A549 (cell line): ENCODE results near the gene CCNA1. TPM values are rescaled to one million over a fixed set of nuclear protein-coding genes. Genes with fewer than 3 reads are reported as not detected.

Source experiments
- ATAC-seq, 2 experiments: fragments of 200-7000 bp in 1 of 2; fragments of >200 bp in 1 of 2; cut with Nextera tagmentation in 1 of 2; cut with Tn5 transposase in 1 of 2; 3 replicates each; pipeline versions ENCODE4 v1.8.0 to v1.9.1; 2018 to 2020; ENCODE audit warnings: mild to moderate bottlenecking in 1 of 2, moderate library complexity in 1 of 2
- CTCF ChIA-PET: fragments of 300-600 bp; sonication (Branson Sonifier 250); formaldehyde crosslinking; extraction: SDS; loops from one replicate; lab custom pipeline; 2021; ENCODE audit warnings: antibody characterized with exemption, inconsistent platforms; lab: Yijun Ruan, JAX
- POLR2A ChIA-PET: fragments of 350-600 bp; formaldehyde crosslinking; extraction: SDS; loops from one replicate; lab custom pipeline; 2021; ENCODE audit warnings: antibody characterized with exemption, inconsistent platforms; lab: Yijun Ruan, JAX
- DNase-seq, 2 experiments: peaks; one replicate each; pipeline versions ENCODE4 v3.0.0 to v3.0.0-alpha.2; 2011 to 2016; ENCODE audit warnings: low read depth in 1 of 2, low spot score in 1 of 2
- FAIRE-seq: peaks from 2 replicates; lab custom pipeline; 2011; peaks lifted over from hg19 to GRCh38; lab: Jason Lieb, UNC
- H3K27ac ChIP-seq, 2 experiments: fragments of >200 bp; sonication (Bioruptor Twin); formaldehyde crosslinking; 3 replicates each; pipeline ENCODE4 v1.5.1; 2016 to 2017
- H3K4me1 ChIP-seq: fragments of >200 bp; sonication (Bioruptor Twin); formaldehyde crosslinking; 3 replicates; pipeline ENCODE4 v1.6.1; 2016
- H3K4me2 ChIP-seq: fragments of >200 bp; sonication (Bioruptor Twin); formaldehyde crosslinking; 3 replicates; pipeline ENCODE4 v1.6.1; 2016
- H3K4me3 ChIP-seq: fragments of >200 bp; sonication (Bioruptor Twin); formaldehyde crosslinking; 3 replicates; pipeline ENCODE4 v1.5.1; 2016
- H3K9me3 ChIP-seq: fragments of >200 bp; sonication (Bioruptor Twin); formaldehyde crosslinking; 3 replicates; pipeline ENCODE4 v1.6.1; 2016
- CBX8 ChIP-seq: fragments of 200-600 bp; sonication (generic); IDR thresholded peaks from 2 replicates; pipeline ENCODE4 v1.6.1; 2016
- CHD2 ChIP-seq: fragments of 150-350 bp; IDR thresholded peaks from 2 replicates; pipeline ENCODE4 v1.6.1; 2014; ENCODE audit warnings: low read length; ENCODE audit not compliant: partially characterized antibody
- CHD4 ChIP-seq: fragments of 200-600 bp; sonication (generic); IDR thresholded peaks from 2 replicates; pipeline ENCODE4 v1.6.1; 2016; ENCODE audit warnings: antibody characterized with exemption, mild to moderate bottlenecking, borderline replicate concordance
- GATA3 ChIP-seq: IDR thresholded peaks from 2 replicates; pipeline ENCODE4 v1.6.1; 2012; ENCODE audit warnings: borderline replicate concordance
- HDAC2 ChIP-seq: fragments of 200-600 bp; sonication (generic); IDR thresholded peaks from 2 replicates; pipeline ENCODE4 v1.6.1; 2016
- HES2 ChIP-seq: fragments of >200 bp; sonication (Bioruptor Twin); formaldehyde crosslinking; IDR thresholded peaks from 2 replicates; pipeline ENCODE4 v1.6.1; 2016
- HMGXB4 ChIP-seq: fragments of 250-450 bp; sonication (Bioruptor Pico); IDR thresholded peaks from 2 replicates; pipeline ENCODE4 v1.5.0; 2021; ENCODE audit warnings: mild to moderate bottlenecking, moderate library complexity, borderline replicate concordance
- HOXA7 ChIP-seq: fragments of 250-450 bp; sonication (Bioruptor Pico); IDR thresholded peaks from 2 replicates; pipeline ENCODE4 v1.5.0; 2020; ENCODE audit warnings: mild to moderate bottlenecking, moderate library complexity
- HOXB13 ChIP-seq: fragments of 250-450 bp; sonication (Bioruptor Pico); IDR thresholded peaks from 2 replicates; pipeline ENCODE4 v1.5.0; 2020; ENCODE audit warnings: low read depth, mild to moderate bottlenecking, moderate library complexity
- JUNB ChIP-seq: fragments of >200 bp; sonication (Bioruptor Twin); formaldehyde crosslinking; IDR thresholded peaks from 2 replicates; pipeline ENCODE4 v1.6.1; 2016
- MAFK ChIP-seq: fragments of 450-650 bp; IDR thresholded peaks from 2 replicates; pipeline ENCODE4 v1.6.1; 2014; ENCODE audit not compliant: partially characterized antibody
- NR3C1 ChIP-seq: fragments of >200 bp; sonication (Bioruptor Twin); formaldehyde crosslinking; IDR thresholded peaks from 3 replicates; pipeline ENCODE4 v1.6.1; 2017
- PHF8 ChIP-seq: fragments of 200-600 bp; sonication (generic); IDR thresholded peaks from 2 replicates; pipeline ENCODE4 v1.6.1; 2016; ENCODE audit warnings: low read depth, mild to moderate bottlenecking, antibody characterized with exemption, moderate library complexity, borderline replicate concordance
- POLR2A ChIP-seq: IDR thresholded peaks from 2 replicates; pipeline ENCODE4 v1.6.1; 2012; ENCODE audit warnings: mild to moderate bottlenecking, low read length
- REST ChIP-seq: fragments of 200-600 bp; sonication (generic); IDR thresholded peaks from 2 replicates; pipeline ENCODE4 v1.6.1; 2016; ENCODE audit warnings: antibody characterized with exemption, mild to moderate bottlenecking, moderate library complexity
- RNF2 ChIP-seq: fragments of 200-600 bp; sonication (generic); IDR thresholded peaks from 2 replicates; pipeline ENCODE4 v1.6.1; 2016; ENCODE audit warnings: low read depth, mild to moderate bottlenecking, antibody characterized with exemption, moderate library complexity, borderline replicate concordance
- SMC3 ChIP-seq: fragments of >200 bp; sonication (Bioruptor Twin); formaldehyde crosslinking; IDR thresholded peaks from 3 replicates; pipeline ENCODE4 v1.6.1; 2018; ENCODE audit warnings: inconsistent platforms
- TFCP2L1 ChIP-seq: fragments of 250-450 bp; sonication (Bioruptor Pico); IDR thresholded peaks from 2 replicates; pipeline ENCODE4 v1.5.0; 2021; ENCODE audit warnings: mild to moderate bottlenecking
- USF2 ChIP-seq: fragments of 450-650 bp; IDR thresholded peaks from 2 replicates; pipeline ENCODE4 v1.6.1; 2014; ENCODE audit warnings: antibody characterized with exemption
- ZSCAN20 ChIP-seq: fragments of 250-450 bp; sonication (Bioruptor Pico); IDR thresholded peaks from 2 replicates; pipeline ENCODE4 v1.8.0; 2022; ENCODE audit warnings: mild to moderate bottlenecking, moderate library complexity
- WGBS: methylation state at CpG from one replicate; pipeline ENCODE4 v1.1.6; 2017; ENCODE audit errors: missing lambda C conversion rate; 5-methylcytosine and 5-hydroxymethylcytosine counted together
- polyA plus RNA-seq, 4 experiments: library from polyadenylated mRNA; depleted of rRNA in 3 of 4; stranded (reverse); fragments of >200 nt; fragmentation: RNase III in 1 of 4; extraction: RNeasy Plus Mini Kit Qiagen cat#74134 plus additional on column Dnase treatment in 1 of 4; gene quantifications; 2 replicates in 3 of 4; 3 replicates in 1 of 4; pipeline ENCODE4 v1.2.3, GENCODE V29; 2011 to 2017
- TF ChIP-seq, protein P1 (sequence below): fragments of 150-350 bp; IDR thresholded peaks from 2 replicates; pipeline ENCODE4 v1.6.1; 2014; ENCODE audit warnings: low read depth, mild to moderate bottlenecking, low read length
- TF ChIP-seq, protein P2 (sequence below): fragments of >200 bp; sonication (Bioruptor Twin); formaldehyde crosslinking; IDR thresholded peaks from 3 replicates; pipeline ENCODE4 v1.5.1; 2016

CCNA1 gene
- polyA plus RNA-seq, 2 of the 4 experiments (the other 2 are of a cell fraction), result 0.21 TPM; not detected in 1

- TF ChIP-seq HOXB13 (CRISPR knock-in tag), result no peak
- no peak for TF ChIP-seq TFCP2L1 (CRISPR knock-in tag)
- TF ChIP-seq GATA3, result no peak
- no peak for TF ChIP-seq JUNB
- no peak for TF ChIP-seq CHD4
- no peak for TF ChIP-seq HDAC2
- TF ChIP-seq RNF2, result no peak
- no peak for TF ChIP-seq HOXA7
- TF ChIP-seq, protein P1, sequence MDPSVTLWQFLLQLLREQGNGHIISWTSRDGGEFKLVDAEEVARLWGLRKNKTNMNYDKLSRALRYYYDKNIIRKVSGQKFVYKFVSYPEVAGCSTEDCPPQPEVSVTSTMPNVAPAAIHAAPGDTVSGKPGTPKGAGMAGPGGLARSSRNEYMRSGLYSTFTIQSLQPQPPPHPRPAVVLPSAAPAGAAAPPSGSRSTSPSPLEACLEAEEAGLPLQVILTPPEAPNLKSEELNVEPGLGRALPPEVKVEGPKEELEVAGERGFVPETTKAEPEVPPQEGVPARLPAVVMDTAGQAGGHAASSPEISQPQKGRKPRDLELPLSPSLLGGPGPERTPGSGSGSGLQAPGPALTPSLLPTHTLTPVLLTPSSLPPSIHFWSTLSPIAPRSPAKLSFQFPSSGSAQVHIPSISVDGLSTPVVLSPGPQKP, result no peak
- TF ChIP-seq REST, result no peak
- TF ChIP-seq HES2, result no peak
- TF ChIP-seq HMGXB4 (CRISPR knock-in tag), result no peak
- TF ChIP-seq, protein P2, sequence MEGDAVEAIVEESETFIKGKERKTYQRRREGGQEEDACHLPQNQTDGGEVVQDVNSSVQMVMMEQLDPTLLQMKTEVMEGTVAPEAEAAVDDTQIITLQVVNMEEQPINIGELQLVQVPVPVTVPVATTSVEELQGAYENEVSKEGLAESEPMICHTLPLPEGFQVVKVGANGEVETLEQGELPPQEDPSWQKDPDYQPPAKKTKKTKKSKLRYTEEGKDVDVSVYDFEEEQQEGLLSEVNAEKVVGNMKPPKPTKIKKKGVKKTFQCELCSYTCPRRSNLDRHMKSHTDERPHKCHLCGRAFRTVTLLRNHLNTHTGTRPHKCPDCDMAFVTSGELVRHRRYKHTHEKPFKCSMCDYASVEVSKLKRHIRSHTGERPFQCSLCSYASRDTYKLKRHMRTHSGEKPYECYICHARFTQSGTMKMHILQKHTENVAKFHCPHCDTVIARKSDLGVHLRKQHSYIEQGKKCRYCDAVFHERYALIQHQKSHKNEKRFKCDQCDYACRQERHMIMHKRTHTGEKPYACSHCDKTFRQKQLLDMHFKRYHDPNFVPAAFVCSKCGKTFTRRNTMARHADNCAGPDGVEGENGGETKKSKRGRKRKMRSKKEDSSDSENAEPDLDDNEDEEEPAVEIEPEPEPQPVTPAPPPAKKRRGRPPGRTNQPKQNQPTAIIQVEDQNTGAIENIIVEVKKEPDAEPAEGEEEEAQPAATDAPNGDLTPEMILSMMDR, result no peak
- TF ChIP-seq ZSCAN20 (CRISPR knock-in tag), result no peak
- ChIA-PET POLR2A (no interaction called here), CTCF (no interaction called here)
- FAIRE-seq (no peak), ATAC-seq (no peak), DNase-seq (no peak)
- Histone ChIP-seq H3K4me2 (no peak overlapping the region), H3K9me3 (no peaks in the 10 kb centered on the region), H3K27ac (no peak overlapping the region), H3K4me1 (no peaks in the 10 kb centered on the region), H3K4me3 (no peak overlapping the region)
- WGBS, result 0% methylated on average over 1 of the region's 1 CpG
These were observed 27.1 kb upstream of the CCNA1 start for GRCh38 chr13:36405151-36405550.

DNA sequence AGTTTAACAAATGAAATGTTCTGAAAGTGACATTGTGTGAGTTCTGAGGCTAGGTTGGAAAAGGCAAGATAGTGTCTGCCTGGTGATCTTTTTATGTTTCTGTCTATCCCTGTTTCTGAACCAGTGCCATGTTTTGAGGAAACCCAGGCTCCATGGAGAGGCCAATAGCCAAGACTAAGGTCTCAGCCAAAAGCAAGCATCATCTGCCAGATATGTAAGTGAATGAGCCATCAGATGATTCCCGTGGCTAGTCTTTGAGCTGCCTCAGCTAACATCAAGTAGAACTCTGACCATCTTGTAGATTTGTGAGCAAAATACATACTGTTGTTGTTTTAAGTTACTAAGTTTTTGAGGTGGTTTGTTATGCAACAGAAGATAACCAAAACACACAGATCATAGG lies 19.6 kb upstream of the CCNA1 start:
- no peak for FAIRE-seq
- POLR2A ChIA-PET, result no interaction called here
- 0% methylated on average over 1 of the region's 1 CpG for WGBS

GRCh38 chr13:36413161-36413560 lies 19.1 kb upstream of the CCNA1 start:
- DNase-seq, result no peak
- ChIA-PET POLR2A (no interaction called here), CTCF (no interaction called here)
- Histone ChIP-seq H3K9me3 (no peaks in the 10 kb centered on the region), H3K27ac (no peak overlapping the region), H3K4me1 (no peaks in the 10 kb centered on the region), H3K4me2 (no peak overlapping the region), H3K4me3 (no peak overlapping the region)
- no peak for FAIRE-seq
- 0% methylated on average over 1 of the region's 1 CpG for WGBS
- ATAC-seq, result no peak
- no peak for TF ChIP-seq CHD2
- no peak for TF ChIP-seq SMC3
- TF ChIP-seq REST, result no peak
- no peak for TF ChIP-seq NR3C1
- TF ChIP-seq MAFK, result no peak
- TF ChIP-seq HOXB13 (CRISPR knock-in tag), result no peak
- no peak for TF ChIP-seq USF2
- no peak for TF ChIP-seq POLR2A
- TF ChIP-seq CBX8, result no peak

More for the DNA sequence above, 19.6 kb upstream of the CCNA1 start:
- H3K4me2 ChIP-seq, result no peak overlapping the region
- CTCF ChIA-PET, result no interaction called here
- no peaks in the 10 kb centered on the region for H3K9me3 ChIP-seq
- H3K4me3 ChIP-seq, result no peak overlapping the region
- no peak for DNase-seq
- no peak overlapping the region for H3K27ac ChIP-seq
- no peak for TF ChIP-seq PHF8
- no peak for ATAC-seq
- H3K4me1 ChIP-seq, result no peaks in the 10 kb centered on the region
